Parathyroid adenoma (tissue), 2 donors: Measurements from ENCODE around the gene GNAI2.

Source experiments
- H2AFZ ChIP-seq: fragments of 300-600 bp; sonication (generic); one replicate; pipeline ENCODE4 v1.7.0; 2017; ENCODE audit warnings: antibody characterized with exemption, mild to moderate bottlenecking
- H3K27ac ChIP-seq: fragments of 300-600 bp; sonication (generic); one replicate; pipeline ENCODE4 v1.7.0; 2017
- H3K27me3 ChIP-seq: fragments of 300-600 bp; sonication (generic); one replicate; pipeline ENCODE4 v1.7.0; 2017; ENCODE audit warnings: low read length; ENCODE audit not compliant: control insufficient read depth, insufficient read depth
- H3K36me3 ChIP-seq: fragments of 300-600 bp; sonication (generic); one replicate; pipeline ENCODE4 v1.7.0; 2017; ENCODE audit warnings: low read length; ENCODE audit not compliant: control insufficient read depth, insufficient read depth
- H3K4me1 ChIP-seq: fragments of 300-600 bp; sonication (generic); one replicate; pipeline ENCODE4 v1.7.0; 2017; ENCODE audit warnings: control low read depth
- H3K4me2 ChIP-seq: fragments of 300-600 bp; sonication (generic); one replicate; pipeline ENCODE4 v1.7.0; 2017; ENCODE audit warnings: low read length
- H3K4me3 ChIP-seq: fragments of 300-600 bp; sonication (generic); one replicate; pipeline ENCODE4 v1.7.0; 2017; ENCODE audit warnings: low read depth, low read length
- H3K79me2 ChIP-seq: fragments of 300-600 bp; sonication (generic); one replicate; pipeline ENCODE4 v1.7.0; 2017; ENCODE audit warnings: control low read depth
- H3K9ac ChIP-seq: fragments of 300-600 bp; sonication (generic); one replicate; pipeline ENCODE4 v1.7.0; 2017; ENCODE audit warnings: mild to moderate bottlenecking
- H3K9me3 ChIP-seq: fragments of 300-600 bp; sonication (generic); one replicate; pipeline ENCODE4 v1.7.0; 2017; ENCODE audit warnings: low read length; ENCODE audit not compliant: control insufficient read depth
- TF ChIP-seq, protein P1 (sequence below): fragments of 300-600 bp; sonication (generic); IDR thresholded peaks from one replicate; pipeline ENCODE4 v1.7.0; 2017; ENCODE audit warnings: antibody characterized with exemption, mild to moderate bottlenecking
- donor health status: primary hyperparathyroidism.

GNAI2 gene

GRCh38 chr3:50292159-50293078, 56.4 kb downstream of the GNAI2 start, which contains the start of gene IFRD2:
Gene IFRD2 (minus strand): TSS chr3:50292429. CDS start chr3:50292274, 155 bp downstream.
- peak within 1 kb of the TSS; percentile 86 for H2AFZ ChIP-seq
- peaks cover 5% of the 10 kb centered on the region for H3K79me2 ChIP-seq
- H3K4me1 ChIP-seq: peaks cover 7% of the 10 kb centered on the region
- TF ChIP-seq, protein P1, sequence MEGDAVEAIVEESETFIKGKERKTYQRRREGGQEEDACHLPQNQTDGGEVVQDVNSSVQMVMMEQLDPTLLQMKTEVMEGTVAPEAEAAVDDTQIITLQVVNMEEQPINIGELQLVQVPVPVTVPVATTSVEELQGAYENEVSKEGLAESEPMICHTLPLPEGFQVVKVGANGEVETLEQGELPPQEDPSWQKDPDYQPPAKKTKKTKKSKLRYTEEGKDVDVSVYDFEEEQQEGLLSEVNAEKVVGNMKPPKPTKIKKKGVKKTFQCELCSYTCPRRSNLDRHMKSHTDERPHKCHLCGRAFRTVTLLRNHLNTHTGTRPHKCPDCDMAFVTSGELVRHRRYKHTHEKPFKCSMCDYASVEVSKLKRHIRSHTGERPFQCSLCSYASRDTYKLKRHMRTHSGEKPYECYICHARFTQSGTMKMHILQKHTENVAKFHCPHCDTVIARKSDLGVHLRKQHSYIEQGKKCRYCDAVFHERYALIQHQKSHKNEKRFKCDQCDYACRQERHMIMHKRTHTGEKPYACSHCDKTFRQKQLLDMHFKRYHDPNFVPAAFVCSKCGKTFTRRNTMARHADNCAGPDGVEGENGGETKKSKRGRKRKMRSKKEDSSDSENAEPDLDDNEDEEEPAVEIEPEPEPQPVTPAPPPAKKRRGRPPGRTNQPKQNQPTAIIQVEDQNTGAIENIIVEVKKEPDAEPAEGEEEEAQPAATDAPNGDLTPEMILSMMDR: peak; percentile 5
- H3K4me2 ChIP-seq: peak within 1 kb of the TSS; percentile 98
- no peaks in the 10 kb centered on the region for H3K9me3 ChIP-seq
- peak within 1 kb of the TSS; percentile 91 for H3K4me3 ChIP-seq
- H3K9ac ChIP-seq: peak within 1 kb of the TSS; percentile 64
- no peaks in the 10 kb centered on the region for H3K36me3 ChIP-seq
- no peaks in the 10 kb centered on the region for H3K27me3 ChIP-seq
- H3K27ac ChIP-seq: peak within 1 kb of the TSS; percentile 45

DNA sequence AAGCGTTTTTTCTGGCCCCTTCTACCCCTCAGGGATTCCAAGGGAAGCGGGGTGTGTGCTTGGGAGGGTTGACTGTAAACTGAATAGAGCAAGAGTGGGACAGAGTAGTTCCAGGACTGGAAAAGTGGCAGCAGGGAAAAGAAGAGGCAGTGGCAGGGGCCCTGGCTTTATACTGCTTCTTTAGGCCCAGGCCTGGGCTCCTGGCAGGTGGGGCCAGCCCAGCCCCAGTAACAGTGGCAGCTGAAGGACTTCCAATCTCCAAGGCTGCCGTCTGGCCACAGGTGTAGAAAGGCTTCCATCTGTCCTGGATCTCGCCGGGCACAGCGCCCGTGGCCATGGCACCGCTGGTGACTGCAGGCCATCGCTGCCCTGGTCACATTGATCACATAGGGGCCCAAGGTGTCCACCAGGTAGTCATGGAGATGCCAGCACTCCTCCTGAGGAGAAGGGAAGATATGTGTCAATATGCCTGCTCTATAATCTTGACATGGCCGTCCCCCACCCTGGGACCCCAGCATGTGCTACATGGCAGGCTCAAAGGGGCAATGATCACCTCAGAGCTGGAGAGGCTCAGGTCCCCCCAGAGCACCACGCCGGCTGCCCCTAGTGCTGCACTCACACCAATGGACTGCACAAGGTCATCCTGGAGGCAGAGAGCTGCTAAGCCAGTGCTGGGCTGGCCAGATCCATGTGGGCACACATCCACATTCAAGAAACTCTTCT, 57.2 kb downstream of the GNAI2 start:
- H3K4me2 ChIP-seq: peak overlapping the region; percentile 98
- H3K27me3 ChIP-seq: no peaks in the 10 kb centered on the region
- no peaks in the 10 kb centered on the region for H3K9me3 ChIP-seq
- peak overlapping the region; percentile 86 for H2AFZ ChIP-seq
- peaks cover 10% of the 10 kb centered on the region for H3K4me1 ChIP-seq
- no peak overlapping the region for H3K9ac ChIP-seq
- TF ChIP-seq, protein P1: no peak
- H3K36me3 ChIP-seq: no peaks in the 10 kb centered on the region
- H3K4me3 ChIP-seq: no peak overlapping the region
- peaks cover 5% of the 10 kb centered on the region for H3K79me2 ChIP-seq
- peak overlapping the region; percentile 45 for H3K27ac ChIP-seq

DNA sequence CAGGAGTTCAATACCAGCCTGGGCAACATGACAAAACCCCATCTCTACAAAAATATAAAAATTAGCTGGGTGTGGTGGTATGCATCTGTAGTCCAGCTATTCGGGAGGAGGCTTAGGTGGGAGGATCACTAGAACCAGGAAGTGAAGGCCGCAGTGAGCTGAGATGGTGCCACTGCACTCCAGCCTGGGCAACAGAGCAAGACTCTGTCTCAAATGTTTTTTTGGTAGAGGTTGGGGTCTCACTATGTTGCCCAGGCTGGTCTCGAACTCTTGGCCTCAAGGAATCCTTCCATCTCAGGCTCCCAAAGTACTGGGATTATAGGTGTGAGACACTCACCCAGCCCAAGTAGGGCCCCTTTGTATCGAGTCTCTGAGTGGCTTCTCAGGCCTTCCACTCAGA, 58.1 kb downstream of the GNAI2 start:
- H3K4me3 ChIP-seq: no peak overlapping the region
- no peaks in the 10 kb centered on the region for H3K36me3 ChIP-seq
- no peak overlapping the region for H3K4me2 ChIP-seq
- peaks cover 5% of the 10 kb centered on the region for H3K79me2 ChIP-seq
- peaks cover 17% of the 10 kb centered on the region for H3K4me1 ChIP-seq
- H2AFZ ChIP-seq: no peak overlapping the region
- H3K27me3 ChIP-seq: no peaks in the 10 kb centered on the region
- no peaks in the 10 kb centered on the region for H3K9me3 ChIP-seq
- TF ChIP-seq, protein P1: no peak
- H3K9ac ChIP-seq: no peak overlapping the region
- no peak overlapping the region for H3K27ac ChIP-seq

- no peaks in the 10 kb centered on the region for H3K9me3 ChIP-seq
- H3K36me3 ChIP-seq: no peaks in the 10 kb centered on the region
- no peaks in the 10 kb centered on the region for H3K27me3 ChIP-seq
- no peak overlapping the region for H3K27ac ChIP-seq
- H3K4me3 ChIP-seq: no peak overlapping the region
- H2AFZ ChIP-seq: no peak overlapping the region
- peaks cover 5% of the 10 kb centered on the region for H3K79me2 ChIP-seq
- TF ChIP-seq, protein P1: no peak
- H3K4me2 ChIP-seq: no peak overlapping the region
- peaks cover 17% of the 10 kb centered on the region for H3K4me1 ChIP-seq
- H3K9ac ChIP-seq: no peak overlapping the region
Observed at GRCh38 chr3:50294492-50295403, 58.7 kb downstream of the GNAI2 start.
